SK-N-MC (cell line): ENCODE measurements around the gene DYNLL2.
"Not testable (repeated sequence)": the region's sequence is repeated elsewhere in the genome, so short reads cannot be mapped to it uniquely, and the experiment has no call there.

Source experiments
- DNase-seq: peaks from one replicate; pipeline ENCODE4 v3.0.0-alpha.2; 2011; ENCODE audit warnings: low read depth, low spot score
- H3K27ac ChIP-seq: fragments of 200-600 bp; sonication (generic); 2 replicates; pipeline ENCODE4 v1.5.1; 2016; ENCODE audit warnings: mixed run types
- H3K36me3 ChIP-seq: fragments of 200-600 bp; sonication (generic); 2 replicates; pipeline ENCODE4 v1.6.1; 2017; ENCODE audit warnings: antibody characterized with exemption, low read length, mixed read lengths; ENCODE audit not compliant: insufficient read depth
- H3K4me3 ChIP-seq: fragments of 200-600 bp; sonication (generic); 2 replicates; pipeline ENCODE4 v1.5.1; 2016
- H3K9ac ChIP-seq: fragments of 200-600 bp; sonication (generic); 2 replicates; pipeline ENCODE4 v1.8.0; 2017; ENCODE audit warnings: mixed run types, mixed read lengths; ENCODE audit not compliant: insufficient read length
- H3K9me3 ChIP-seq: fragments of 200-600 bp; sonication (generic); 2 replicates; pipeline ENCODE4 v1.6.1; 2017; ENCODE audit warnings: low read depth, mild to moderate bottlenecking, antibody characterized with exemption, low read length, moderate library complexity, mixed read lengths
- EZH2 ChIP-seq: fragments of 200-600 bp; sonication (generic); IDR thresholded peaks from one replicate; pipeline ENCODE4 v1.6.1; 2017; ENCODE audit warnings: antibody characterized with exemption
- FOXP2 ChIP-seq: optimal IDR thresholded peaks from 2 replicates; pipeline ENCODE3; 2011; ENCODE audit warnings: mild to moderate bottlenecking, moderate library complexity; ENCODE audit not compliant: insufficient read depth; ENCODE audit errors: extremely low read length, control extremely low read depth
- POLR2AphosphoS5 ChIP-seq: IDR thresholded peaks from 2 replicates; pipeline ENCODE4 v1.6.1; 2012; ENCODE audit warnings: mild to moderate bottlenecking, low read depth, low read length, borderline replicate concordance

Gene DYNLL2

DNA sequence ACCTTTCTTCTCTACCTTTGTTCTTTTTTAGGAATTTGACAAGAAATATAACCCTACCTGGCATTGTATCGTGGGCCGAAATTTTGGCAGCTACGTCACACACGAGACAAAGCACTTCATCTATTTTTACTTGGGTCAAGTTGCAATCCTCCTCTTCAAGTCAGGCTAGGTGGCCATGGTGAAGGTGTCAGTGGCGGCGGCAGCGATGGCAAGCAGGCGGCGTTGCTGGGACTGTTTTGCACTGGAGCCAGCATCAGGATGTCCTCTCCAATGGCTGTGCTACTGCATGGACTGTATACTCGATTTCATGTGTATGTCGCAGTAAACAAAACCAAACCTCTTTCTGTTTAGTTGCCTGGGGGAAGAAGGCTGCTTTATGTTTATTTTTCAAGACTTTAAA is 5.9 kb downstream of the DYNLL2 start:
- TF ChIP-seq FOXP2 (no peak), POLR2AphosphoS5 (no peak), EZH2 (no peak)
- H3K9me3 ChIP-seq: no peaks in the 10 kb centered on the region
- H3K4me3 ChIP-seq: no peak overlapping the region
- peaks cover 72% of the 10 kb centered on the region for H3K36me3 ChIP-seq
- H3K9ac ChIP-seq: no peak overlapping the region
- H3K27ac ChIP-seq: no peak overlapping the region
- DNase-seq: no peak

DNA sequence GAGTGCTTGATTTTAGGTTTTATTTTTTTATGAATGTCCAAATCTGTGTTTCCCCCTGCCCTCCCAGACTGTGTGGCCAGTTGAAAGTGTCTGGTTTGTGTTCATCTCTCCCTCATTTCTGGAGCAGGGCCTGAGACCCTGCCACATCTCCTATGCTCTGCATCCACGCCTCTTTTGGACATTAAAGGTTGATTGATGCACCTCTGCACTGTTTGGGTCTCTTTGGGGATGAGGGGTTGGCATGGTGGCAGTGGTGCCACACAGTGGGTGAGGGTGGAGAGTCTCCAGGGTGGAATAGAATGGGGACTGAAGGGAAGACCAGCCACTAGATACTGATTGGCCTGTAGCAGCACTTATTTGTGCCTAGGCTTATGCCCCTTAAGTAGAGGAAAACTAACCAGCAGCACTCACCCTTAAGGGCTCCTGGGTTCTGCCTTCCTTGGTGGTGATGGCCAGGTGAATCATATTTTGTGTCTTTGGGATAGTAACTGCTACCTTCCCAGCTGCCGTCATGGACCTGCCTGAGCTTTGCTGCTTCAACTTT is 7.9 kb downstream of the DYNLL2 start:
- peaks cover 65% of the 10 kb centered on the region for H3K36me3 ChIP-seq
- DNase-seq: no peak
- no peak for TF ChIP-seq EZH2
- no peak for TF ChIP-seq POLR2AphosphoS5
- TF ChIP-seq FOXP2: no peak
- H3K9me3 ChIP-seq: no peaks in the 10 kb centered on the region
- H3K27ac ChIP-seq: no peak overlapping the region
- H3K4me3 ChIP-seq: no peak overlapping the region
- no peak overlapping the region for H3K9ac ChIP-seq

DNA sequence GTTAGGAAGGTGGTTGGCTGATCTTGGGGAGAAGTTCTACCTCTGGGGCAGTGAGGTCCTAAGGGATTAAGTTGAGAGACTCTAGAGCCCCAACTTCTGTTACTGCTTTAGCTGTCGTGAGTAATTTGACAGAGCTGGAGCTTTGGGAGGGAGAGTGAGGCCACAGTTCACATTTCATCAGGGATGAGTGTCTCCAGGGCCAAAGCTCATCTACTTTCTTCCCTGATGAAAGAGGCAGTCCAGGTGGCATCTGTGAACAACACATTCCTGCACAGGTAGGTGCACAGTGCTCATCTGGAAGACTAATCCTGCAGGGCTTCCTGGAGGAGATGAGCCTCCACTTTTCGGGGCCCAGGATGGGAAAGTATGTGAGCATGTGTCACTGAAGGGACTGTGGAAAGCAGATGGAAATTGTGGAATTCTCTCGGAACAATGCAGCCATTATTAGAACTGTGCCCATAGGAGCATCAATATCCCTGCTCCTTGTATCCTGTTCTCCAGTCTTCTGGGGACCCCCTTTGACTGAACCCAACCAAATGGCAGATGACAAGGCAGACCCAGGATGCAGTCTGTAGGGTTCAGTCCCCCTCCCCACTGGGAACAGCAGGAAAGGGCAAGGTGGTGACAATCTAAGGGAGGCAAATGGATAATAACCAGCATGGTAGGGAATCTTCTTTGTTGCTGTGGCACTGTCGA is 9.0 kb downstream of the DYNLL2 start:
- no peaks in the 10 kb centered on the region for H3K9me3 ChIP-seq
- TF ChIP-seq POLR2AphosphoS5 (no peak), EZH2 (no peak), FOXP2 (no peak)
- no peak overlapping the region for H3K4me3 ChIP-seq
- peaks cover 59% of the 10 kb centered on the region for H3K36me3 ChIP-seq
- H3K27ac ChIP-seq: no peak overlapping the region
- no peak for DNase-seq
- H3K9ac ChIP-seq: no peak overlapping the region

DNA sequence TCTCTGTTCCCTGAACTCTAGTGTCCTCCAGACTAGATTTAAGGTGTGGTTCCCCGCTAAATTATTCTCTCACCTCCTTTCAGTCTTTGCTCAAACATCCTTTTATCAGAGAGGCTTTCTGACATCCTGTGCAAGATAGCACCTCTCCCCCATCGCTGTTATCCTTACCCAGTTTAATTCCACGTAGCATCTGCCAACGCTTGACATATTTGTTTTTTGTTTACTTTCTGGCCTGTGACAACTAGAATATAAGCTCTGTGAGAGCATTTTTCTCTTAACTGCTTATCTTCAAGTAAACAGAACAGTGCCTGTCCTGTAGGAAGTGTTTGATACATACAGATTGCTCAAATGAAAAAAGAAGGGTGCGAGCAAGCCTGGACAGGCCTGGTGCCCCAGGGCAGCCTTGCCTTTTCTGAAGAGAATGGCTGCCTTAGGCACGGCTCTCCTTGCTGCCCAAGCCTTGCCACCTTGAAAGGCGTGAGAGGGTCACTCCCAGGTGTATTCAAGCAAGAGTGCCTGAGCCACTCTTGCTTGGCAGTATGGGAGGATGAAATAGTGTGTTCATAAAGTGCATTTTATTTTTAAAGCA is 9.7 kb downstream of the DYNLL2 start:
- H3K27ac ChIP-seq: no peak overlapping the region
- no peak for DNase-seq
- H3K9ac ChIP-seq: no peak overlapping the region
- no peak overlapping the region for H3K4me3 ChIP-seq
- TF ChIP-seq FOXP2 (no peak), POLR2AphosphoS5 (no peak), EZH2 (no peak)
- H3K36me3 ChIP-seq: peaks cover 53% of the 10 kb centered on the region
- H3K9me3 ChIP-seq: no peaks in the 10 kb centered on the region

DNA sequence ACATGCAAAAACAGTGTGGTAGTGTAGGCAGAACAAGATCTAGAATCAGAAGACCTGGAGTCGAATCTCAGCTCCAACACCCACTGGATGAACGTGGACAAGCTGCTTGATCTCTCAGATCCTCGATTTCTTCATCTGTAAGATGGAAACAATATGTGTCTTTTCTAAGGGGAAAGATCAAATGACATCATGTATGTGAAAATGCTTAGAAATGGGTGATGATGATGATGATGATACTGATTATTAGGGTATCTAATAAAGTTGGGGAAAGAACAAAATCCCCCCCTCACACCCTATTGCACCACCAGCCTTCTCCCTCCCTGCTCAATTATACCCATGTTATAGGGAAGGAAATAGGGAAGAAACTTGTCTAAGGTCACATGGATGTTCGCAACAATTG is 10.9 kb downstream of the DYNLL2 start:
- Histone ChIP-seq H3K27ac (no peak overlapping the region), H3K9me3 (no peaks in the 10 kb centered on the region), H3K36me3 (peaks cover 41% of the 10 kb centered on the region), H3K9ac (no peak overlapping the region), H3K4me3 (no peak overlapping the region)
- TF ChIP-seq EZH2 (no peak), FOXP2 (no peak), POLR2AphosphoS5 (no peak)
- DNase-seq: no peak

DNA sequence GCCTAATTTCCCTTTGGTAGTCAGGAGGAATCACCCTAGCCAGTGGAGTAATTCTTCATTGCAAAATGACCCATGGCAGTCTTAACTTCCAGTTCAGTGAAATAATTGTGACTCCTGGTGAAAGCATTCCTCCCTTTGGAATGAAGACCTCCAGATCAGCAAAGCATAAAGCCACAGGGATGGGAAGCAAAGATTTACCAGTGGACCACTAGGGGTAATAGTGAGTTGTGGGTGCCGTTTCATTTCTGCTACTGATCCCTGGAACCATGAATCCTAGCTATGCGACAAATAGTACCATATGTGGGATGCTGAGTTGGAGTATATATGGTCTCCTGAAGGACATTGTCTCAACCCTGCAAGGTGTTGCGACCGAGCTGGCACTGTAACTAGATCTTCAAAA is 13.7 kb downstream of the DYNLL2 start:
- no peak overlapping the region for H3K4me3 ChIP-seq
- TF ChIP-seq EZH2 (no peak), POLR2AphosphoS5 (no peak), FOXP2 (no peak)
- no peak overlapping the region for H3K27ac ChIP-seq
- H3K9me3 ChIP-seq: no peaks in the 10 kb centered on the region
- peaks cover 15% of the 10 kb centered on the region; the same call in 1 of the 2 replicates for H3K36me3 ChIP-seq
- no peak for DNase-seq
- H3K9ac ChIP-seq: no peak overlapping the region

DNA sequence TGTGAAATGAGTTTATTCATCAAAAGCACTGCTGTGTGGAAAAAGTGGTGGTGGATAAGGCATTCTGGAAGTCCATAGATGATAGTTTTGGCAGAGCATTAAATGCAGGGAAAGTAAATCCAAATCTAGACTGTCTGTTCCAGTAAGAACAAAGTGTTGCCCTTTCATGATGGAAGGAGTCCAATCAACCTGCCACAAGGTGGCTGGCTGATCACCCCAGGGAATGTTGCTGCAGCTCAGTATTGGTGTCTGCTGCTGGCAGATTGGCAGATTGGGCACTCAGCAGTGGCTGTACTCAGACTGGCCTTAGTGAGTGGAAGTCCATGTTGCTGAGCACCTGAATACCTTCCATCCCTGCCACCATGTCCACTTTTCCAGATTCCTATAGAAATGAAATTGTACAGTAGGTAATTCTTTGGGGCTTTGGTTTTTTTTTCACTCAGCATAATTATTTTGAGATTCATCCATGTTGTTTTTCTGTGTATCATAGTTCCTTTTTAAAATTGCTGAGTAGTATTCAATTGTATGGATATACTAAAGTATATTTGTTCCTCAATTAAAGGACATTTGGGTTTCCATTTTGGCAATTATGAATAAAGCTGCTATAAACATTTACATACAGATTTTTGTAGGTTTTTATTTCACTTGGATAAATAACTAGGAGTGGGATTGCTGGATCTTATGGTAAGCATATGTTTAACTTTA is 14.3 kb downstream of the DYNLL2 start:
- H3K9me3 ChIP-seq: no peaks in the 10 kb centered on the region
- H3K36me3 ChIP-seq: peaks cover 9% of the 10 kb centered on the region; the same call in 1 of the 2 replicates

DNA sequence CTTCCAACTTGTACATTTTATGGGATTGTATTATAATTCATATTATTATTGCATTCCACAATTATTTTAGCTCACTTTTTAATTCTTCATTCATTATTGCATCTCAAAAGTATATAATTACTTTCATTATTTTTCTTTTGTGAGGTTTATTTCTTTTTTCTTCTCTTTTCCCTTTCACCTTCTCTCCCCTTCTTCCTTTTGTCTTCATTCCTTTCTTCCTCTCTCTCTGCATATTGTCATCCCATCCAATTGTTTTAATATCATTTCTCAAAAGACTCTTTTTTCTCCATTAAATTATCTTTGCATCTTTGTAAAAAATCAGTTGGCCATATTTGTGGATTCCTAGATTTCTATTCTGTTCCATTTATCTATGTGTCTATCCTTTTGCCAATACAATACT is 17.3 kb downstream of the DYNLL2 start:
- TF ChIP-seq FOXP2 (no peak), EZH2 (no peak), POLR2AphosphoS5 (no peak)
- Histone ChIP-seq H3K36me3 (no peaks in the 10 kb centered on the region), H3K27ac (no peak overlapping the region), H3K9ac (no peak overlapping the region), H3K9me3 (no peaks in the 10 kb centered on the region), H3K4me3 (no peak overlapping the region)
- no peak for DNase-seq

More for the DNA sequence above, 14.3 kb downstream of the DYNLL2 start:
- H3K9ac ChIP-seq: no peak overlapping the region
- no peak overlapping the region for H3K4me3 ChIP-seq
- DNase-seq: no peak
- TF ChIP-seq FOXP2 (no peak), POLR2AphosphoS5 (no peak), EZH2 (no peak)
- H3K27ac ChIP-seq: no peak overlapping the region

DNA sequence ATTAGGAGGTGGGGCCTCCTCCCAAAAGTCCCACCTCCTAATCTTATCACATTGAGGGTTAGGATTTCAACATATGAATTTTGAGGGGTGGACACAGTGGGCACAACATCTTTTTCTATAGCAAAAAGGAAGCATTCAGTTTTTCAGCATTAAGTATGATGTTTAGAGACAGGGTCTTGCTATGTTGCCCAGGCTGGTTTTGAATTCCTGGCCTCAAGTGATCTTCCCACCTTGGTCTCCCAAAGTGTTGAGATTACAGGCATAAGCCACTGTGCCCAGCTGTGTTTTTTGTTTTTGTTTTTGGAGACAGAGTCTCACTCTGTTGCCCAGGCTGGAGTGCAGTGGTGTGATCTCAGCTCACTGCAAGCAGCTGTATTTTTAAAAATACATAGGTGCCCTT is 18.7 kb downstream of the DYNLL2 start:
- not testable (repeated sequence) for H3K9me3 ChIP-seq, H3K9ac ChIP-seq, H3K27ac ChIP-seq, H3K4me3 ChIP-seq, H3K36me3 ChIP-seq, DNase-seq
